ENCODE measurements around the gene AGAP1.

AGAP1 gene

DNA sequence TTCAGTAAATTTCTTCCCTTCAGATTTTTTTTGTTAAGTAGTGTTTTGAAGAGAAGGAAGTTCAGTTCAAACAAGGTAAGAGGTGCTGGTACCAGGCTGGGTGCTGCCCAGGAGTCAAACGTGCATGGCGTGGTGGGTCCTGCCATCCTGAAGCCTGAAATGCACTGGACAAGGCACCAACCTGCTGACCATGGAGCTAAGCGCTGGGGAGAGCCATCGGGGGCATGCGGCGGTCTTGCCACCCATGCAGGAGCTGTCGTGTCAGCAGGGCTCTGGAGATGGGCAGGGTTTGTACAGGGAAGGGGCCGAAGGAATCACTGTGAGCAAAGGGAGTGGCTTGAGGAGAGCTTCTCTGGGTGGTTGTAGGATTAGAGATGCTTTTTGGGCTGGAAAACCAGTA, 547.8 kb downstream of the AGAP1 start:
- TF ChIP-seq FOXP2 (optimal IDR thresholded peaks at IDR 0.05; ENCODE audit: borderline replicate concordance, extremely low read depth, extremely low read length, insufficient read depth), result no peak
- no peak for TF ChIP-seq TAF1 (IDR thresholded peaks at IDR 0.05; ENCODE audit: borderline replicate concordance, insufficient read depth, low read length)
- no peak for TF ChIP-seq POLR2AphosphoS5 (IDR thresholded peaks at IDR 0.05; ENCODE audit: low read depth, low read length)
- TF ChIP-seq SIN3A (IDR thresholded peaks at IDR 0.05; ENCODE audit: borderline replicate concordance, insufficient read depth, low read length), result no peak
- TF ChIP-seq, protein P1, sequence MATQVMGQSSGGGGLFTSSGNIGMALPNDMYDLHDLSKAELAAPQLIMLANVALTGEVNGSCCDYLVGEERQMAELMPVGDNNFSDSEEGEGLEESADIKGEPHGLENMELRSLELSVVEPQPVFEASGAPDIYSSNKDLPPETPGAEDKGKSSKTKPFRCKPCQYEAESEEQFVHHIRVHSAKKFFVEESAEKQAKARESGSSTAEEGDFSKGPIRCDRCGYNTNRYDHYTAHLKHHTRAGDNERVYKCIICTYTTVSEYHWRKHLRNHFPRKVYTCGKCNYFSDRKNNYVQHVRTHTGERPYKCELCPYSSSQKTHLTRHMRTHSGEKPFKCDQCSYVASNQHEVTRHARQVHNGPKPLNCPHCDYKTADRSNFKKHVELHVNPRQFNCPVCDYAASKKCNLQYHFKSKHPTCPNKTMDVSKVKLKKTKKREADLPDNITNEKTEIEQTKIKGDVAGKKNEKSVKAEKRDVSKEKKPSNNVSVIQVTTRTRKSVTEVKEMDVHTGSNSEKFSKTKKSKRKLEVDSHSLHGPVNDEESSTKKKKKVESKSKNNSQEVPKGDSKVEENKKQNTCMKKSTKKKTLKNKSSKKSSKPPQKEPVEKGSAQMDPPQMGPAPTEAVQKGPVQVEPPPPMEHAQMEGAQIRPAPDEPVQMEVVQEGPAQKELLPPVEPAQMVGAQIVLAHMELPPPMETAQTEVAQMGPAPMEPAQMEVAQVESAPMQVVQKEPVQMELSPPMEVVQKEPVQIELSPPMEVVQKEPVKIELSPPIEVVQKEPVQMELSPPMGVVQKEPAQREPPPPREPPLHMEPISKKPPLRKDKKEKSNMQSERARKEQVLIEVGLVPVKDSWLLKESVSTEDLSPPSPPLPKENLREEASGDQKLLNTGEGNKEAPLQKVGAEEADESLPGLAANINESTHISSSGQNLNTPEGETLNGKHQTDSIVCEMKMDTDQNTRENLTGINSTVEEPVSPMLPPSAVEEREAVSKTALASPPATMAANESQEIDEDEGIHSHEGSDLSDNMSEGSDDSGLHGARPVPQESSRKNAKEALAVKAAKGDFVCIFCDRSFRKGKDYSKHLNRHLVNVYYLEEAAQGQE (IDR thresholded peaks at IDR 0.05; ENCODE audit: insufficient read depth in 1 of 2, low read depth in 2 of 2, low read length in 2 of 2), result no peak

DNA sequence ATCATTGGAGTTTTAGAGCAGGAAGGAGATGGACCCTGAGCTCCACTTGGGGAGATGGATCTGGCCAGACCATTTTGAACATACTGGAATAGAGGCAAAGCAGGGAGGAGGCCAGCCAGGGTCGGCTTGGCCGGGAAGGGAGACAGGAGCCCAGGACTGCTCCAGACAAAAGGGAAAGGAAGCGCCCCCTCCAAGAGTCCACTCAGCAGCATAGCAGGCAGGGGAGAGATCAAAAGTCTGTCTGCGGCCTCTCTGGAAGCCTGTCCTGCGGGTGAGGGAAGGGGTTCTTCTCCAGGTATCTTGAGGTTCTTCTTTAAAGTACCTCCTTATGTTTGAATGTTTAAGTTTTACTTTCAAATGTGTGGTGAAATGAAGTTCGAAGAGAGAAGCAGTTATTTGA, 548.2 kb downstream of the AGAP1 start:
- TF ChIP-seq FOXP2 (optimal IDR thresholded peaks at IDR 0.05; ENCODE audit: borderline replicate concordance, extremely low read depth, extremely low read length, insufficient read depth), result no peak
- TF ChIP-seq TAF1 (IDR thresholded peaks at IDR 0.05; ENCODE audit: borderline replicate concordance, insufficient read depth, low read length), result no peak
- TF ChIP-seq POLR2AphosphoS5 (IDR thresholded peaks at IDR 0.05; ENCODE audit: low read depth, low read length), result no peak
- no peak for TF ChIP-seq SIN3A (IDR thresholded peaks at IDR 0.05; ENCODE audit: borderline replicate concordance, insufficient read depth, low read length)
- TF ChIP-seq, protein P1 (IDR thresholded peaks at IDR 0.05; ENCODE audit: insufficient read depth in 1 of 2, low read depth in 2 of 2, low read length in 2 of 2), result no peak

DNA sequence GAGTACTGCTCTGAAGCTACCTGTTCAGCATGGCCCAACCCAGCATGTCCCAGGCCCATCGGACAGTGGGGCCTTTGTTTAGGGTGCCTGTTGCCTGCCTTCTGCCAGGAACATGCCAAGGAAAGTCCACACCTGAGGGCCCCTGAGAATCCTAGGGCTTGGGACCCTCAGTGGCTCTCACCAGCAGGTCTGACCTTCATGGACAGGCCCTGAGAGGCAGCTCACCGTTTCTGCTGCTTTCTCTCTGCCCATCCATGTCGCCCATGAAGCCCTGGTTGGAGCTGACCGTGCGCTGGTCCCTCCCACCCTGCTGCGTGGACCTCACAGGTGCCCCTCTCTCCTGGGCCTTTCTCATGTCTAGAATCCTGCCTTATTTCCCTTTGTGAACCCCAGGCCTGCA, 550.3 kb downstream of the AGAP1 start:
- TF ChIP-seq SIN3A (IDR thresholded peaks at IDR 0.05; ENCODE audit: borderline replicate concordance, insufficient read depth, low read length) (no peak), FOXP2 (optimal IDR thresholded peaks at IDR 0.05; ENCODE audit: borderline replicate concordance, extremely low read depth, extremely low read length, insufficient read depth) (no peak)

DNA sequence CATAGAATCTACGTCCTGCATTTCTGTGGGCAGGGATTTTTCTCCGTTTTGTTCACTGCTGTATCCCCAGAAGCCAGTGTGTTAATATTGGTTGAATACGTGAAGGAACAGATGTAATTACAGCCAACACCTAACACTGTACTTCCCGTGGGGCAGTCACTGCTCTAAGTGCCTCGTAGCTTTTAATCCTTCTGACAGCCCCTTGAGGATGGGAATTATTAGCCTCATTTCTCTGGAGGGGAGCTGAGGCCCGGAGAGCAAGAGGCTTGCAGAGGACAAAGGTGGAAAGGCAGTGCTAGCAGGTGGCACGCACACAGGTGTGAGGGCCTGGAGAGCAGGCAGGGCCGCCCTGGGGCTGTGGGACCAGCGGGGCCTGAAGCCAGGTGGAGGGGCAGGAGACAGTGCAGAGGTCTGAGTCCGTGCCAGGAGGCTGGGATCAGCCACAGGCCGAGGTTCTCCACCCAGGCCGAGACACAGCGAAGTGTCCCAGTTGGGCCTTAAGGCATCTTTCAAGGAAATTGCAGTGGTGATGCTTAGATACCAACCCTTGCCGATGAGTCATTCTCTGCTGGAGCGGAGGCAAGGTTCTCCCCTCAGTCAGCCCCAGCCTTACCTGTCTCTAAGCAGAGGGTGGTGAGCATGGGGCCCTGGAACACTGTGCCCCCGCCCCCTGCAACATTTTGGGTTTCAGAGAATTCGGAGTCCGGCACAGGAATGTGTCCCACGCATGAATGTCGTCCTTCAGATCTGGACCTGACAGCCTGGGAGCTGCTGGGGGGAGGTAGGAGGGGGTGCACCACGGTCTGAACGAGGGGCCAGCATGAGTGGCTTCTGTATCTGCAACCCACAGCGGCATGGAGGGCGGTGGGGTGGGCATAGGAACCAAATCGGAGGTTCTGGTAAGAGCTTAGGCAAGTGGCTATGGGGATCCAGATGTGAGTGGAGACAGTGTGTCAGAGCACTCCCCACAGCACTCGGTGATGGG, 551.7 kb downstream of the AGAP1 start:
- TF ChIP-seq POLR2AphosphoS5 (IDR thresholded peaks at IDR 0.05; ENCODE audit: low read depth, low read length) (no peak), TAF1 (IDR thresholded peaks at IDR 0.05; ENCODE audit: borderline replicate concordance, insufficient read depth, low read length) (no peak), SIN3A (IDR thresholded peaks at IDR 0.05; ENCODE audit: borderline replicate concordance, insufficient read depth, low read length) (no peak), FOXP2 (optimal IDR thresholded peaks at IDR 0.05; ENCODE audit: borderline replicate concordance, extremely low read depth, extremely low read length, insufficient read depth) (no peak)
- TF ChIP-seq, protein P1 (IDR thresholded peaks at IDR 0.05; ENCODE audit: insufficient read depth in 1 of 2, low read depth in 2 of 2, low read length in 2 of 2), result no peak

DNA sequence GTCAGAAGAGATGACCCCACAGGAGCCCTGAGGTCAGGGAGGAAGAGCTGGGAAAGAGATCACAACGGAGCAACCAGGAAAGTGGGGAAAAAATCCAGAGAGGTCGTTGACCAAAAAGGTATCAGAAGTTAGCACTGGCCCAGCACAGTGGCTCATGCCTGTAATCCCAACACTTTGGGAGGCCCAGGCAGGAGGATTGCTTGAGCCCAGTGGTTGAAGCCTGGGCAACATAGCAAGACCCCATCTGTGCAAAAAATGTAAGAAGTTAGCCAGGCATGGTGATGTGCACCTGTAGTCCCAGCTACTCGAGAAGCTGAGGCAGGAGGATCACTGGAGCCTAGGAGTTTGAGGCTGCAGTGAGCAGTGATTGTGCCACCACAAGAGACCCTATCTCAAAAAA, 552.9 kb downstream of the AGAP1 start:
- TF ChIP-seq, protein P1 (IDR thresholded peaks at IDR 0.05; ENCODE audit: insufficient read depth in 1 of 2, low read depth in 2 of 2, low read length in 2 of 2), result no peak
- no peak for TF ChIP-seq POLR2AphosphoS5 (IDR thresholded peaks at IDR 0.05; ENCODE audit: low read depth, low read length)
- no peak for TF ChIP-seq TAF1 (IDR thresholded peaks at IDR 0.05; ENCODE audit: borderline replicate concordance, insufficient read depth, low read length)
- TF ChIP-seq SIN3A (IDR thresholded peaks at IDR 0.05; ENCODE audit: borderline replicate concordance, insufficient read depth, low read length), result no peak
- TF ChIP-seq FOXP2 (optimal IDR thresholded peaks at IDR 0.05; ENCODE audit: borderline replicate concordance, extremely low read depth, extremely low read length, insufficient read depth), result no peak
